Measurements from ENCODE around the gene CSRP2.

GRCh38 chr12:76876696-76877229 lies 2.1 kb downstream of the CSRP2 start:
- TF ChIP-seq, protein P1, sequence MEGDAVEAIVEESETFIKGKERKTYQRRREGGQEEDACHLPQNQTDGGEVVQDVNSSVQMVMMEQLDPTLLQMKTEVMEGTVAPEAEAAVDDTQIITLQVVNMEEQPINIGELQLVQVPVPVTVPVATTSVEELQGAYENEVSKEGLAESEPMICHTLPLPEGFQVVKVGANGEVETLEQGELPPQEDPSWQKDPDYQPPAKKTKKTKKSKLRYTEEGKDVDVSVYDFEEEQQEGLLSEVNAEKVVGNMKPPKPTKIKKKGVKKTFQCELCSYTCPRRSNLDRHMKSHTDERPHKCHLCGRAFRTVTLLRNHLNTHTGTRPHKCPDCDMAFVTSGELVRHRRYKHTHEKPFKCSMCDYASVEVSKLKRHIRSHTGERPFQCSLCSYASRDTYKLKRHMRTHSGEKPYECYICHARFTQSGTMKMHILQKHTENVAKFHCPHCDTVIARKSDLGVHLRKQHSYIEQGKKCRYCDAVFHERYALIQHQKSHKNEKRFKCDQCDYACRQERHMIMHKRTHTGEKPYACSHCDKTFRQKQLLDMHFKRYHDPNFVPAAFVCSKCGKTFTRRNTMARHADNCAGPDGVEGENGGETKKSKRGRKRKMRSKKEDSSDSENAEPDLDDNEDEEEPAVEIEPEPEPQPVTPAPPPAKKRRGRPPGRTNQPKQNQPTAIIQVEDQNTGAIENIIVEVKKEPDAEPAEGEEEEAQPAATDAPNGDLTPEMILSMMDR (IDR thresholded peaks at IDR 0.05; ENCODE audit: poor library complexity, severe bottlenecking): no peak
- TF ChIP-seq EZH2 (IDR thresholded peaks at IDR 0.05; ENCODE audit: borderline replicate concordance, insufficient read depth, low read length, poor library complexity, severe bottlenecking) (no peak), REST (IDR thresholded peaks at IDR 0.05; ENCODE audit: borderline replicate concordance) (no peak), POLR2AphosphoS5 (IDR thresholded peaks at IDR 0.05) (no peak), SMC3 (conservative IDR thresholded peaks at IDR 0.05; ENCODE audit: poor library complexity) (no peak), RAD21 (conservative IDR thresholded peaks at IDR 0.05) (no peak), TAF1 (IDR thresholded peaks at IDR 0.05; ENCODE audit: low read depth) (no peak), EP300 (conservative IDR thresholded peaks at IDR 0.05; ENCODE audit: poor library complexity, severe bottlenecking) (no peak), MXI1 (conservative IDR thresholded peaks at IDR 0.05; ENCODE audit: poor library complexity, severe bottlenecking) (no peak)
